Muscle layer of duodenum (tissue), 2 donors: ENCODE measurements around the gene MPRIP.
"Not testable (repeated sequence)": the region's sequence is repeated elsewhere in the genome, so short reads cannot be mapped to it uniquely, and the experiment has no call there.

Experiments used
- H3K27ac ChIP-seq: one replicate; pipeline ENCODE4 v1.7.0; 2013; ENCODE audit warnings: mild to moderate bottlenecking, low read length
- H3K27me3 ChIP-seq: one replicate; pipeline ENCODE4 v1.7.0; 2013; ENCODE audit warnings: low read depth, mild to moderate bottlenecking, control low read depth, low read length
- H3K36me3 ChIP-seq, 2 donors: one replicate each; pipeline ENCODE4 v1.7.0; 2013; ENCODE audit warnings: low read length in 2 of 2, control low read depth in 1 of 2, mild to moderate bottlenecking in 1 of 2; ENCODE audit not compliant: insufficient read depth in 2 of 2, control insufficient read depth in 1 of 2
- H3K4me1 ChIP-seq, 2 donors: one replicate each; pipeline ENCODE4 v1.7.0; 2013; ENCODE audit warnings: low read length in 2 of 2, mild to moderate bottlenecking in 2 of 2, control low read depth in 1 of 2, moderate library complexity in 1 of 2; ENCODE audit not compliant: insufficient read depth in 2 of 2, control insufficient read depth in 1 of 2
- H3K4me3 ChIP-seq, 2 donors: one replicate each; pipeline ENCODE4 v1.7.0; 2013; ENCODE audit warnings: low read length in 2 of 2, low read depth in 1 of 2, mild to moderate bottlenecking in 1 of 2
- H3K9me3 ChIP-seq, 2 donors: one replicate each; pipeline ENCODE4 v1.7.0; 2013; ENCODE audit warnings: low read length in 2 of 2, control low read depth in 1 of 2, mild to moderate bottlenecking in 1 of 2; ENCODE audit not compliant: control insufficient read depth in 1 of 2
- donor health status: healthy.

Gene MPRIP

GRCh38 chr17:17180141-17180603, 137.9 kb downstream of the MPRIP start:
- H3K27ac ChIP-seq: no peak overlapping the region
- no peaks in the 10 kb centered on the region for H3K9me3 ChIP-seq
- no peaks in the 10 kb centered on the region for H3K27me3 ChIP-seq
- no peak overlapping the region for H3K4me3 ChIP-seq
- H3K36me3 ChIP-seq: peaks cover 72 to 88% of the 10 kb centered on the region in 2 donors
- no peaks in the 10 kb centered on the region for H3K4me1 ChIP-seq

GRCh38 chr17:17180741-17181525, 138.7 kb downstream of the MPRIP start:
- Histone ChIP-seq H3K27ac (no peak overlapping the region), H3K27me3 (no peaks in the 10 kb centered on the region), H3K4me1 (peaks cover 0 to under 1% of the 10 kb centered on the region in 2 donors), H3K4me3 (no peak overlapping the region), H3K36me3 (peaks cover 65 to 80% of the 10 kb centered on the region in 2 donors), H3K9me3 (no peaks in the 10 kb centered on the region)

GRCh38 chr17:17181666-17182597, 139.7 kb downstream of the MPRIP start:
- Histone ChIP-seq H3K27ac (no peak overlapping the region), H3K36me3 (peaks cover 56 to 70% of the 10 kb centered on the region in 2 donors)

GRCh38 chr17:17182598-17183136, 140.4 kb downstream of the MPRIP start:
- Histone ChIP-seq H3K4me1 (peaks cover 0 to 15% of the 10 kb centered on the region in 2 donors), H3K27ac (no peak overlapping the region), H3K36me3 (peaks cover 52 to 63% of the 10 kb centered on the region in 2 donors)

More at GRCh38 chr17:17181666-17182597, 139.7 kb downstream of the MPRIP start:
- Histone ChIP-seq H3K27me3 (no peaks in the 10 kb centered on the region), H3K4me3 (no peak overlapping the region), H3K4me1 (peaks cover 0 to 11% of the 10 kb centered on the region in 2 donors), H3K9me3 (no peaks in the 10 kb centered on the region)

DNA sequence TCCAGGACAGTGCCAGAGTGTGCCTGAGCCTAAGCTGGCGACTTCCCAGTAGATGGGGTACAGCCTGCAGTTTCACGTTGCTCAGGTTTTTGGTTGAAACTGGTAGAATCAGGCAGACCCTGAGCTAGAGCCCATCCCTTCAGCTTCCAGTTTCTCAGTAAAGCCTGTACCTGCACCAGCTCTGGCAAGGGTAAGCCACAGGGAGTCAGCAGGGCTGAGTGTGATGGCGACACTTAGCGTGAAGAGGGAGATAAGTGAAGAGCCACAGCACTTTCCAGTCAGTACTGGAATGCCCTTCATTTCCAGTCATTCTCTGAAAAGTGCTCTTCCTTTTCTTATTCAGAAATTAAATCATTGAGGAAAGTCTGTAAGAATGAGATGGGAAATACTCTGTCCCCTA, 141.5 kb downstream of the MPRIP start:
- H3K4me3 ChIP-seq: no peak overlapping the region
- no peaks in the 10 kb centered on the region for H3K9me3 ChIP-seq
- H3K27me3 ChIP-seq: no peaks in the 10 kb centered on the region
- peaks cover 0 to 15% of the 10 kb centered on the region in 2 donors for H3K4me1 ChIP-seq
- H3K36me3 ChIP-seq: peaks cover 50 to 62% of the 10 kb centered on the region in 2 donors
- no peak overlapping the region for H3K27ac ChIP-seq

More at GRCh38 chr17:17182598-17183136, 140.4 kb downstream of the MPRIP start:
- Histone ChIP-seq H3K4me3 (no peak overlapping the region), H3K9me3 (no peaks in the 10 kb centered on the region), H3K27me3 (no peaks in the 10 kb centered on the region)

DNA sequence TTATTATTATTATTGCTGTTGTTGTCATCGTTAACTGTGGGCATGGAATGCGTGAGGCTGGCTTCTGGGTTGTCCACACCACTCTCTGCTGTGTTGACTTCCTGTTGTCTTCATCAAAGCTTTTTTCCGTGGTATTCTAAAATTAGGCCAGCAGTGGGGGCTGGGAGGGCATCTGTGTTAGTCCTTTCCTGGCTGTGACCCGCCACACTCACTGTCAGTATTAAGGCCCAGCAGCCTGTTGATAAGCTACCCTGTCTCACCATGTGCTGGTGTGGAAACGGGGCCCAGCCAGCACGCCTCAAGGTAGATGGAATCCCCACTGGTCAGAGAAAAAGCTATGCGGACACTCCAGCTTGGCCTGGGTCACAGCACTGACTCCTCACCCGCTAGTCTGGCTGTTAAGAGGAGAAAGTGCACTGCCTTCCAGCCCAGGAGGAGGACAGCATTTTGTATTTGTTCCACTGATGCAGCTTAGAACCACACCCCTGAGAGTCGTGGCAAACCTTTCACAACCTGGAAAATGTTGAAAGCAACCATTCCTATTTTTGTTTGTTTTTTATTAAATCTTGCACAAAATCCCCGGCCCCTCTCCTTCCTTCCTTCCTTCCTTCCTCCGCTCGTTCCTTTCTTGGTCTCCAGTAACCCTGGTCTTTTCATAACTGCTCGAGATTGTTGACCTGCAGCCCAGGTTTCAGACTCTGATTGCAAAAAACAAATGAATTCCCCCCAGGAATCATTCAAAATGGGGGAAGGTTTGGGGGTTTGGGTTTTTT, 142.9 kb downstream of the MPRIP start:
- H3K36me3 ChIP-seq: peaks cover 46 to 52% of the 10 kb centered on the region in 2 donors
- peaks cover 0 to 23% of the 10 kb centered on the region in 2 donors for H3K4me1 ChIP-seq

GRCh38 chr17:17186051-17186450, 143.8 kb downstream of the MPRIP start:
- Histone ChIP-seq H3K9me3 (no peaks in the 10 kb centered on the region), H3K27ac (no peak overlapping the region), H3K27me3 (no peaks in the 10 kb centered on the region), H3K4me3 (no peak overlapping the region), H3K36me3 (peaks cover 40 to 43% of the 10 kb centered on the region in 2 donors), H3K4me1 (peaks cover 0 to 31% of the 10 kb centered on the region in 2 donors)

More for the DNA sequence above, 142.9 kb downstream of the MPRIP start:
- H3K4me3 ChIP-seq, H3K27me3 ChIP-seq, H3K9me3 ChIP-seq, H3K27ac ChIP-seq: not testable (repeated sequence)

- H3K4me1 ChIP-seq: peaks cover 0 to 37% of the 10 kb centered on the region in 2 donors
- no peaks in the 10 kb centered on the region for H3K9me3 ChIP-seq
- peaks cover 33 to 37% of the 10 kb centered on the region in 2 donors for H3K36me3 ChIP-seq
- no peak overlapping the region for H3K4me3 ChIP-seq
- no peaks in the 10 kb centered on the region for H3K27me3 ChIP-seq
- no peak overlapping the region for H3K27ac ChIP-seq
These were observed 144.6 kb downstream of the MPRIP start for GRCh38 chr17:17186551-17187505.

DNA sequence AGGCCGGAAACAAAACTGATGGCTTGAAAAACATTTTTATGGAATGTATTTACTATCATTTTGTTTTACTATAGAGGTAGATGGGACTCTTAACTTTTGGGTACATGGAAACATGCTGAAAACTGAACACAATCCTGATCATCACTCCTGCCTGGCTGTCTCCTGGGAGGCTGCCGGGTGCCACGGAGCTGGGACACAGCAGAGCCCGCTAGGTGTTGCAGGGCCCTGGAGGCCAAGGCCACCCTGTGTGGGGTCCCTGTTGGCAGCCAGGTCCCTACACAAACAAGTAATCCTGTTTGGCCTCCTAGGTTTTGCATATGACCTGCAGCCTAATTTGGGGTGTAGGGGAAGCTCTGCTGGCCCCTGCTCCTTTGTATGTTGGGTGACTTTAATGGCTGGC, 146.3 kb downstream of the MPRIP start:
- no peak overlapping the region for H3K4me3 ChIP-seq
- no peak overlapping the region for H3K27ac ChIP-seq
- no peaks in the 10 kb centered on the region for H3K9me3 ChIP-seq
- H3K27me3 ChIP-seq: no peaks in the 10 kb centered on the region
- H3K36me3 ChIP-seq: peaks cover 21 to 23% of the 10 kb centered on the region in 2 donors
- peaks cover 0 to 41% of the 10 kb centered on the region in 2 donors for H3K4me1 ChIP-seq

- no peak overlapping the region for H3K4me3 ChIP-seq
- peaks cover 12 to 16% of the 10 kb centered on the region in 2 donors for H3K36me3 ChIP-seq
- H3K9me3 ChIP-seq: no peaks in the 10 kb centered on the region
- peaks cover 0 to 41% of the 10 kb centered on the region in 2 donors for H3K4me1 ChIP-seq
- no peak overlapping the region for H3K27ac ChIP-seq
- no peaks in the 10 kb centered on the region for H3K27me3 ChIP-seq
These were observed 147.3 kb downstream of the MPRIP start for GRCh38 chr17:17189559-17189958.
